Esophagus squamous epithelium (tissue), 4 donors: ENCODE results near the gene PIK3C2B.
A peak's percentile ranks its signal among the peaks of the same experiment; 100 is the strongest.

Experiments used
- CTCF ChIP-seq, 6 experiments: fragments of 450-650 bp in 4 of 6; fragments of 200-600 bp in 2 of 6; sonication (generic) in 2 of 6; IDR thresholded peaks; one replicate each; pipeline ENCODE4 v1.5.1; 2016 to 2019; ENCODE audit warnings: antibody characterized with exemption in 6 of 6, mild to moderate bottlenecking in 4 of 6, moderate library complexity in 4 of 6
- POLR2A ChIP-seq, 4 donors: fragments of 450-650 bp; IDR thresholded peaks; one replicate each; pipeline ENCODE4 v1.6.1; 2017; ENCODE audit warnings: antibody characterized with exemption in 4 of 4, mild to moderate bottlenecking in 4 of 4, moderate library complexity in 3 of 4

GRCh38 chr1:204506969-204507316 lies 12.3 kb upstream of the PIK3C2B start:
- TF ChIP-seq POLR2A (IDR thresholded peaks at IDR 0.05) (no peak), CTCF (IDR thresholded peaks at IDR 0.05) (peak in 1 of 6 experiments; percentile 14)
